Epithelial cell of esophagus (primary cell): ENCODE results near the gene PLEKHA6.

ENCODE experiments used
- DNase-seq: peaks from one replicate; pipeline ENCODE4 v3.0.0; 2010; ENCODE audit warnings: low read depth
- H3K4me3 ChIP-seq: 2 replicates; pipeline ENCODE4 v1.5.1; 2011; ENCODE audit warnings: mild to moderate bottlenecking, low read length, control low read depth
- CTCF ChIP-seq: IDR thresholded peaks from 2 replicates; pipeline ENCODE4 v1.5.1; 2011; ENCODE audit warnings: low read depth, mild to moderate bottlenecking, low read length, control low read depth, inconsistent platforms; ENCODE audit not compliant: insufficient read depth; ENCODE audit errors: missing control alignments

PLEKHA6 gene

GRCh38 chr1:204396015-204396583, 36.4 kb upstream of the PLEKHA6 start:
- H3K4me3 ChIP-seq: no peak overlapping the region
- TF ChIP-seq CTCF: no peak
- no peak for DNase-seq

- DNase-seq: no peak
- H3K4me3 ChIP-seq: no peak overlapping the region
- no peak for TF ChIP-seq CTCF
Observed at GRCh38 chr1:204391629-204392028, 31.9 kb upstream of the PLEKHA6 start.

- no peak for TF ChIP-seq CTCF
- no peak for DNase-seq
- H3K4me3 ChIP-seq: no peak overlapping the region
Observed at GRCh38 chr1:204390751-204391466, 31.2 kb upstream of the PLEKHA6 start.

GRCh38 chr1:204385727-204386126, 26.0 kb upstream of the PLEKHA6 start:
- H3K4me3 ChIP-seq: no peak overlapping the region
- TF ChIP-seq CTCF: no peak
- DNase-seq: no peak

- no peak overlapping the region for H3K4me3 ChIP-seq
- TF ChIP-seq CTCF: no peak
- peak; percentile 63 for DNase-seq
Observed at GRCh38 chr1:204384636-204385352, 25.1 kb upstream of the PLEKHA6 start.

- H3K4me3 ChIP-seq: no peak overlapping the region
- DNase-seq: no peak
- no peak for TF ChIP-seq CTCF
Observed at GRCh38 chr1:204383163-204383904, 23.6 kb upstream of the PLEKHA6 start.
